Measurements from ENCODE around the gene ETS2.
"Not testable (repeated sequence)": the region's sequence is repeated elsewhere in the genome, so short reads cannot be mapped to it uniquely, and the experiment has no call there.

ETS2 gene

GRCh38 chr21:38819719-38820159 lies 14.0 kb downstream of the ETS2 start:
- DNase-seq: no peak

- no peak for DNase-seq
Observed at GRCh38 chr21:38820471-38821239, 14.9 kb downstream of the ETS2 start.

GRCh38 chr21:38821248-38821647 lies 15.5 kb downstream of the ETS2 start:
- no peak for DNase-seq

- DNase-seq: no peak
Observed at GRCh38 chr21:38821959-38822682, 16.4 kb downstream of the ETS2 start.

GRCh38 chr21:38822778-38823238 lies 17.1 kb downstream of the ETS2 start:
- no peak for DNase-seq

GRCh38 chr21:38823737-38824123 lies 18.0 kb downstream of the ETS2 start:
- no peak for DNase-seq

GRCh38 chr21:38824124-38824822 lies 18.5 kb downstream of the ETS2 start:
- DNase-seq: no peak

- DNase-seq: no peak
Observed at GRCh38 chr21:38825269-38825668, 19.5 kb downstream of the ETS2 start.

GRCh38 chr21:38825921-38826320 lies 20.2 kb downstream of the ETS2 start:
- DNase-seq: no peak

GRCh38 chr21:38828111-38828510 lies 22.4 kb downstream of the ETS2 start:
- not testable (repeated sequence) for DNase-seq

GRCh38 chr21:38830671-38831525 lies 25.2 kb downstream of the ETS2 start:
- no peak for DNase-seq

- no peak for DNase-seq
Observed at GRCh38 chr21:38831526-38832467, 26.1 kb downstream of the ETS2 start.

- no peak for DNase-seq
Observed at GRCh38 chr21:38832664-38833063, 26.9 kb downstream of the ETS2 start.

- DNase-seq: no peak
Observed at GRCh38 chr21:38833117-38833516, 27.4 kb downstream of the ETS2 start.

- DNase-seq: no peak
Observed at GRCh38 chr21:38834725-38835124, 29.0 kb downstream of the ETS2 start.

GRCh38 chr21:38837806-38838461 lies 32.2 kb downstream of the ETS2 start:
- no peak for DNase-seq

GRCh38 chr21:38838598-38839327 lies 33.0 kb downstream of the ETS2 start:
- DNase-seq: no peak

- no peak for DNase-seq
Observed at GRCh38 chr21:38839328-38840286, 33.9 kb downstream of the ETS2 start.

Data from NCI-H1092 (cell line).